Stimulated activated CD8-positive, alpha-beta memory T cell treated with anti-CD3 and anti-CD28 coated beads, Interleukin-4, amount 100 ng/mL, for 24 hours (primary cell): ENCODE measurements around the gene FGR.

Experiments
- DNase-seq: peaks from one replicate; pipeline ENCODE4 v3.0.0-alpha.2; 2020; ENCODE audit warnings: low read depth

The FGR gene

GRCh38 chr1:27585684-27586083 lies 49.3 kb downstream of the FGR start:
- no peak for DNase-seq

- DNase-seq: no peak
Observed at GRCh38 chr1:27584453-27584852, 50.5 kb downstream of the FGR start.

GRCh38 chr1:27583479-27583878 lies 51.5 kb downstream of the FGR start:
- no peak for DNase-seq

- no peak for DNase-seq
Observed at GRCh38 chr1:27581823-27582243, 53.2 kb downstream of the FGR start.

DNA sequence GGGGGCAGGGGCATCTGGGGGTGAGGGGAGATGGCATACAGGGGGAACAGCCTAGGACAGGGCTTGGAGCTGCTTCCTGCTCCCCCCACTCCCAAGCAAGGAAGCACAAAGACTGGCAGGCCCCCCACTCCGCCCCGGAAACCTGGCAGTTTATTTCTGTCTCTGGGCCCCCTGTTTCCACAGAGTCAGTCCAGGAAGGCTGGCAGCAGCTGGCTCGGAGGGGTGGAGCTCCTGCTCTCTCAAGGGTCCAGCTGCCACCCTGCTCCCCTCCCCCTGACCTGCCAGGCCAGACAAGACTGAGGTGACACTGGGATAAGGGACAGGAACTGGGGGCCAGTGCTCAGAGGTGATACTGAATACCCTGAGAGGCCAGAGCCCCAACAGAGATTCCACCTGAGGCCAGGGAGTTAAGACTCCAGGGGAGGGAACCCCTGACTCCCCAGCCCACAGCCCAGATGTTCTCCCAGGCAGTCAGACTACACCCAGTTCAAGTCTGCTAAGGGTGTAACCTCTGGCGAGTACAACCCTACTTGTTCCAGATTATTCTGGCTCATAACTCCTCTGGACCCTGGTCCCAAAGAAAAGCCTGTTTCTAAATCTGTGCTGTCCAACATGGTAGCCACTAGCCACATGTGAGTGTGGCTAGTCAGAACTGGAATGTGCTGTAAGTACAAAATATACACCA lies 57.3 kb downstream of the FGR start:
- DNase-seq: no peak

DNA sequence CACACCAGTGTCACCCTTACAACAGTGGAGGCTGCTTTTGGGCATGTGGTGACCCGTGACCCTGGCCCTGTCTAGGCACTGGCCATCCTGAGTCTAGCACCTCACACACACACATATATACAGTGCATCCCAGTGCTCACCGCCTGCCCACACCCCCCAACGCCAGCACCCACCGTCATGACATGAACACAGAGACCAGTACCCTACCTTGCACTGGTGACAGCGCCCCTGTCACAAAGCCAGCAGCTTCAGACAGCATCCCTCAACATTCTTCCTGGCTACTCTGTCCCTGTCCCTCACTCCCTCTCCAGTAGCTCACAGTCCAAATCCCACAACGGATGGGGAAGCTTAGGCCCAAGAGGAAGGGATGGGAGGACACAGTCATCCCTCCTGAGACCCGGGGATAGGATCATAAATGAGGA lies 58.2 kb downstream of the FGR start:
- no peak for DNase-seq

- DNase-seq: no peak
Observed at GRCh38 chr1:27575840-27576331, 59.1 kb downstream of the FGR start.

- no peak for DNase-seq
Observed at GRCh38 chr1:27574871-27575831, 59.8 kb downstream of the FGR start.

- no peak for DNase-seq
Observed at GRCh38 chr1:27574001-27574781, 60.8 kb downstream of the FGR start.

- no peak for DNase-seq
Observed at GRCh38 chr1:27572679-27573426, 62.1 kb downstream of the FGR start.

- DNase-seq: no peak
Observed at GRCh38 chr1:27572019-27572678, 62.8 kb downstream of the FGR start.

GRCh38 chr1:27571439-27572018 lies 63.5 kb downstream of the FGR start:
- DNase-seq: no peak

DNA sequence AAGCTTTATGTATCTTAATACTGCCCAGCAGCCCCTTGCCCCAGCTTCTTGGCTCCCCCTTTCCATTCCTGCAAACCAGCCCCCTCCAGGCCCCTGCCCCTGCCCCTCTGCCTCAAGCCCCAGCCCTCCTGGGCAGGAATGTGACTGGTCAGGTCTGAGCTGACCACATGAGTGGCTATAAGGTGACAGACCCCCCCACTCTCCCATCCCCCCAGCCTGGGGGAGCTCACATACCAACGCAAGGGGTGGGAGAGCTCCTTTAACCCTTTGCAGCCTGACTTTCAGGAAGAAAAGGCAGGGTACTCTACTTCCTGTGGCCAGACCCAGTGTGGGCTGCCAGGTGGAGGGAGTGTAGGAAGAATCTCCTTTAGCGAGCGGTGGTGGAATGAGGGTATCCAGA lies 64.2 kb downstream of the FGR start:
- no peak for DNase-seq

DNA sequence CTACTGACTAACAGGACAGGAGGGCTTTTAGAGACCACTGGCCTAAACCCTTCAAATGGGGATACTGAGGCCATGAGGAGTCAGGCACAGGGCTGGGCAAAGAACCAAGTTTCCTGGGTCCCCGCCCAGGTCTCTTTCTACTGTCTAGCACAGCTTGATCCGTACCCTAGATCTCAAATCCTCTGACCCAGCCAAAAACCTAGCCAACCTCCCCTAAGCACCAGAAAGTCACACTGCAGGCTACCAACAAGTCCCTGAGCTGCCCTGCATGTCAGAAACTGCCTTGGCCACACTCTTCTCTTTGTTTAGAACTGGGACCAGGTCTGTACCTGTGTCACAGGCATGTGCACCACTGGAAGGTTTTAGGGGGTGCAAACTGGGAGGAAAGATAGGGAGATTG lies 64.6 kb downstream of the FGR start:
- DNase-seq: no peak

- DNase-seq: no peak
Observed at GRCh38 chr1:27569506-27570291, 65.3 kb downstream of the FGR start.

GRCh38 chr1:27569088-27569460 lies 65.9 kb downstream of the FGR start:
- DNase-seq: no peak

DNA sequence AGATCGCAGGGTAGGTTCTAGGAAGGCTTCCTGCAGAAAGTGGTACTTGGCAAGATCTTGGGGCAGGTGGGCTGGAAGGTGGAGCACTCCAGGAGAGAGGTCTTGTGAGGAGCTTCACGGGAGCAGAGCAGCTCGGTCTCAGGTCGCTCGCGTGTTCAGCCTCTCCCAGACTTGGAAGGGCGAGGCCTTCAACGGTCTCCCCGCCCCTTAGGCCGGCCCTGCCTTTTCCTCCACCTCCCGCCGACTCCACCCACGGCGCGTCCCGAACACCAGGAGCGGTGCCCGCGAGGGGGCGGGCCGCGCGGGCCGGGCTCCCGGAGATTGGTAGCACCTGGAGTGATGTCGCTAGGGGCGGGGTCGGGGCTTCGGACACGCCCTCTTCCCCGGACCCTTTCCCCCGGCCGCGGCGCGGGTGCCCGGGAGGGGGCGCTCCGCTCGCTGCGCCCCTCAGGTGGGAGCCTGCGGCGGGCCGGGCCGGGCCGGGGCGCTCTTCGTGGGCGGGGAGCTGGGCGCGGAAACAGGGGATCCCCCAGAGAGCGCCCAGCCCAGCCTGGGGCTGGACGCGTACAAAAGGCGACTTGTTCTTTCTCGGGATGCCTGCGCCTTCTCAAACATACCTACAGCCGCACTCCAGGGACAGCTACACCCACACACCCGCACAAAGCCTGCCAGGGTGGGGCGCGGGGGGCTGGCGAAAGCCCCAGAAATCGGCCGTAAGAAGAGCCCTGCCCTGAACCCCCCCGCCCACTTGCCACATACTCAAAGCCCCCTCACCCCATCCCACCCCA lies 66.5 kb downstream of the FGR start:
- peak; percentile 88 for DNase-seq

GRCh38 chr1:27567971-27568299 lies 67.0 kb downstream of the FGR start:
- DNase-seq: no peak

GRCh38 chr1:27567146-27567526 lies 67.8 kb downstream of the FGR start:
- DNase-seq: no peak
